H1 (cell line): ENCODE results near the gene UBE2E2. TPM values are rescaled to one million over a fixed set of nuclear protein-coding genes. Genes with fewer than 3 reads are reported as not detected.

Source experiments
- FOSL1 ChIP-seq: IDR thresholded peaks from 2 replicates; pipeline ENCODE4 v1.6.1; 2011; ENCODE audit warnings: mild to moderate bottlenecking, low read depth, low read length, moderate library complexity; ENCODE audit not compliant: insufficient read depth
- polyA plus RNA-seq, 7 experiments: library from polyadenylated mRNA; depleted of rRNA in 3 of 7; stranded (reverse) in 5 of 7; unstranded in 2 of 7; fragments of >200 nt in 5 of 7; fragments of 200-250 nt in 2 of 7; gene quantifications; 1 replicate in 5 of 7; 2 replicates in 1 of 7; 4 replicates in 1 of 7; pipeline versions ENCODE4 v1.2.1 to v1.2.3, GENCODE V29; 2011 to 2013; ENCODE audit warnings: missing spikeins in 2 of 7, mixed read lengths in 2 of 7
- total RNA-seq: library from RNA; stranded (reverse); fragmentation: NEBNext Ultra II Directional; extraction: Animal tissue kit (Norgen Biotek cat#: 25700); gene quantifications from 2 replicates; pipeline ENCODE4 v1.2.1, GENCODE V29; 2021

UBE2E2 gene
- total and polyA plus RNA-seq, 2 of the 8 experiments (the other 6 are each of a cell fraction or from before 2014, with no cell fraction given), result 57.6 to 70.6 TPM

- TF ChIP-seq FOSL1, result no peak
These were observed 165.6 kb downstream of the UBE2E2 start (continued) for GRCh38 chr3:23368731-23369130.
